Adrenal gland (tissue), 12 donors: ENCODE data around the gene DNAL4. TPM values are rescaled to one million over a fixed set of nuclear protein-coding genes. Genes with fewer than 3 reads are reported as not detected.

Experiments
- DNase-seq, 7 donors: peaks; one replicate each; pipeline ENCODE4 v3.0.0-alpha.2; 2019 to 2020
- H3K27ac ChIP-seq, 5 donors: fragments of 200-600 bp; sonication (generic) in 4 of 5; 1 replicate in 3 of 5; 2 replicates in 2 of 5; pipeline versions ENCODE4 v1.5.1 to v1.8.0; 2016 to 2020; ENCODE audit warnings: mild to moderate bottlenecking in 1 of 5
- H3K27me3 ChIP-seq: fragments of 200-600 bp; 2 replicates; pipeline ENCODE4 v1.8.0; 2021
- H3K36me3 ChIP-seq, 2 donors: fragments of 200-600 bp; replicated peaks in 1 of 2; 1 replicate in 1 of 2; 2 replicates in 1 of 2; pipeline versions ENCODE4 v1.5.1 to v1.8.0; 2018 to 2022
- H3K4me1 ChIP-seq, 2 donors: fragments of 200-600 bp; replicated peaks in 1 of 2; 1 replicate in 1 of 2; 2 replicates in 1 of 2; pipeline versions ENCODE4 v1.5.1 to v1.8.0; 2018 to 2021
- H3K4me3 ChIP-seq, 4 donors: fragments of 200-600 bp; sonication (generic) in 3 of 4; one replicate each; pipeline ENCODE4 v1.5.1; 2016 to 2018
- H3K9me3 ChIP-seq, 3 donors: fragments of 200-600 bp; sonication (generic) in 1 of 3; replicated peaks in 1 of 3; 1 replicate in 2 of 3; 2 replicates in 1 of 3; pipeline versions ENCODE4 v1.5.1 to v1.8.0; 2016 to 2021
- CTCF ChIP-seq, 6 experiments: fragments of 450-650 bp in 4 of 6; fragments of 200-600 bp in 2 of 6; sonication (generic) in 1 of 6; IDR thresholded peaks; 1 replicate in 5 of 6; 2 replicates in 1 of 6; pipeline versions ENCODE4 v1.5.1 to v1.8.0; 2016 to 2021; ENCODE audit warnings: antibody characterized with exemption in 6 of 6, mild to moderate bottlenecking in 2 of 6, moderate library complexity in 1 of 6
- POLR2A ChIP-seq, 2 donors: fragments of 450-650 bp; IDR thresholded peaks; one replicate each; pipeline ENCODE4 v1.6.1; 2017; ENCODE audit warnings: antibody characterized with exemption in 2 of 2, mild to moderate bottlenecking in 2 of 2, moderate library complexity in 1 of 2
- WGBS, 4 donors: extraction: QIAGEN DNeasy Blood & Tissue Kit in 2 of 4; methylation state at CpG; one replicate each; pipeline versions ENCODE4 v1.1.5 to v1.1.7; 2013 to 2017; 5-methylcytosine and 5-hydroxymethylcytosine counted together
- intact Hi-C, 2 donors: fragments of 100-400 bp; cut with DNase I; formaldehyde crosslinking; loops; one replicate each; pipeline versions ENCODE4 v1.14.1 to v1.15.0; 2022 to 2023
- polyA plus RNA-seq, 3 donors: library from polyadenylated mRNA; stranded (reverse); fragments of 200-250 nt in 2 of 3; fragments of 350-450 nt in 1 of 3; fragmentation: Illumina TruSeq in 1 of 3; extraction: RNeasy Lipid Tissue Mini Kit (QIAGEN cat#74804) in 1 of 3; gene quantifications; one replicate each; pipeline ENCODE4 v1.2.3, GENCODE V29; 2013 to 2014
- total RNA-seq, 9 donors: library from RNA; depleted of rRNA in 4 of 9; stranded (reverse); fragments of >200 nt in 4 of 9; fragments of 120-200 nt in 1 of 9; fragmentation: NEBNext Ultra II Directional in 1 of 9; extraction: Animal tissue kit (Norgen Biotek cat#: 25700) in 1 of 9; gene quantifications; one replicate each; pipeline versions ENCODE4 v1.1.0 to v1.2.4, GENCODE V29; 2013 to 2023
- donor health status: healthy with polysubstance abuse.
- donor health status: Bipolar disorder and iron deficiency.
- donor health status: DM: yes; HTN: yes; CAD: no.
- donor health status: DM: no; HTN: no; CAD: no.
- donor health status: DM: no; HTN: no; CAD: no.
- donor health status: DM: yes; HTN: yes; CAD: no.

DNAL4 gene
- total and polyA plus RNA-seq, 12 donors: 11.8 to 29.8 (median 19.1) TPM

GRCh38 chr22:38772623-38772873, 21.4 kb downstream of the DNAL4 start:
- no peak for TF ChIP-seq POLR2A (IDR thresholded peaks at IDR 0.05)
- no peak for TF ChIP-seq CTCF (IDR thresholded peaks at IDR 0.05)
- Histone ChIP-seq H3K27me3 (no peaks in the 10 kb centered on the region), H3K27ac (no peak overlapping the region), H3K36me3 (no peaks in the 10 kb centered on the region), H3K9me3 (no peaks in the 10 kb centered on the region), H3K4me3 (no peak overlapping the region), H3K4me1 (no peaks in the 10 kb centered on the region)
- 73 to 80% (median 76%) methylated on average over 8 of the region's 8 CpGs for WGBS, 4 donors
- intact Hi-C loops: loop anchor here (5.0 to 10.0 kb wide), 5 partner anchors 72 to 232 kb away; partner anchors contain the start of gene NPTXR (in 1 of the 2)
- no peak for DNase-seq

GRCh38 chr22:38770257-38770949, 23.5 kb downstream of the DNAL4 start:
- no peak for TF ChIP-seq CTCF (IDR thresholded peaks at IDR 0.05)
- TF ChIP-seq POLR2A (IDR thresholded peaks at IDR 0.05): no peak
- no peak for DNase-seq
- no peaks in the 10 kb centered on the region for H3K4me1 ChIP-seq
- no peaks in the 10 kb centered on the region for H3K9me3 ChIP-seq
- H3K36me3 ChIP-seq: no peaks in the 10 kb centered on the region
- H3K4me3 ChIP-seq: no peak overlapping the region
- 88 to 94% (median 92%) methylated on average over 14 to 16 of the region's 16 CpGs for WGBS, 4 donors
- H3K27me3 ChIP-seq: no peaks in the 10 kb centered on the region
- intact Hi-C loops: loop anchor here (5.0 to 10.0 kb wide), 5 partner anchors 74 to 234 kb away; partner anchors contain the start of gene NPTXR (in 1 of the 2)
- H3K27ac ChIP-seq: no peak overlapping the region

- H3K36me3 ChIP-seq: no peaks in the 10 kb centered on the region
- H3K27ac ChIP-seq: no peak overlapping the region
- no peak for DNase-seq
- intact Hi-C loops: loop anchor here (5.0 to 10.0 kb wide), 4 partner anchors 74 to 347 kb away; partner anchors contain the start of gene NPTXR (in 1 of the 2)
- H3K4me3 ChIP-seq: no peak overlapping the region
- TF ChIP-seq POLR2A (IDR thresholded peaks at IDR 0.05): no peak
- TF ChIP-seq CTCF (IDR thresholded peaks at IDR 0.05): no peak
- 85 to 94% (median 87%) methylated on average over 5 to 11 of the region's 11 CpGs for WGBS, 4 donors
- no peaks in the 10 kb centered on the region for H3K9me3 ChIP-seq
- H3K27me3 ChIP-seq: no peaks in the 10 kb centered on the region
- no peaks in the 10 kb centered on the region for H3K4me1 ChIP-seq
Measured at GRCh38 chr22:38768036-38768435, 25.9 kb downstream of the DNAL4 start.

DNA sequence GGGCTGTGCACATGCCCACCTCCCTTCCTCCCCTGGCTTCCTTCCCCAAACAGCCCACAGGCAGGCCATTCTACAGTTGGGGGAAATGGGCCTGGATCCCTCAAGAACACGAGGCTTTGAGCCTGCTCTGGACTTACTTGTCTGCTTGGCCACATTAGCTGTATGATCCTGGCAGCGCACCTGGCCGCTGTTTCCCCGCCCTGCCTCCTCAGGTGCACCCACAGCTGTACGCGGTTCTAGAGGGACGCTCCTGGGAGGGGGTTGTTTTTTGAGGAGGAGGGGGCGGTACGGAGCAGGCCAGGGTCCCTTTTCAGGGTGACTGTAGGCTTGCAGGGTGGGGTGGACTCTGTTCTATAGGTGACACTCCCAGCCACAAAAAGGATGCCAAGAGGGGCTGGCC, 26.6 kb downstream of the DNAL4 start:
- H3K36me3 ChIP-seq: no peaks in the 10 kb centered on the region
- H3K27me3 ChIP-seq: no peaks in the 10 kb centered on the region
- no peaks in the 10 kb centered on the region for H3K4me1 ChIP-seq
- DNase-seq: no peak
- H3K27ac ChIP-seq: no peak overlapping the region
- no peak overlapping the region for H3K4me3 ChIP-seq
- intact Hi-C loops: loop anchor here (5.0 to 10.0 kb wide), 4 partner anchors 75 to 347 kb away; partner anchors contain the start of gene NPTXR (in 1 of the 2)
- 77 to 84% (median 82%) methylated on average over 3 to 9 of the region's 9 CpGs for WGBS, 4 donors
- TF ChIP-seq CTCF (IDR thresholded peaks at IDR 0.05): no peak
- TF ChIP-seq POLR2A (IDR thresholded peaks at IDR 0.05): no peak
- no peaks in the 10 kb centered on the region for H3K9me3 ChIP-seq
